Measurements from ENCODE around the gene ST6GALNAC2. TPM values are rescaled to one million over a fixed set of nuclear protein-coding genes. Genes with fewer than 3 reads are reported as not detected.
A peak's percentile ranks its signal among the peaks of the same experiment; 100 is the strongest.
"Not testable (repeated sequence)": the region's sequence is repeated elsewhere in the genome, so short reads cannot be mapped to it uniquely, and the experiment has no call there.

The ST6GALNAC2 gene
- total RNA-seq, 2 donors from 2014 or later: 0.62 TPM; not detected in 1

DNA sequence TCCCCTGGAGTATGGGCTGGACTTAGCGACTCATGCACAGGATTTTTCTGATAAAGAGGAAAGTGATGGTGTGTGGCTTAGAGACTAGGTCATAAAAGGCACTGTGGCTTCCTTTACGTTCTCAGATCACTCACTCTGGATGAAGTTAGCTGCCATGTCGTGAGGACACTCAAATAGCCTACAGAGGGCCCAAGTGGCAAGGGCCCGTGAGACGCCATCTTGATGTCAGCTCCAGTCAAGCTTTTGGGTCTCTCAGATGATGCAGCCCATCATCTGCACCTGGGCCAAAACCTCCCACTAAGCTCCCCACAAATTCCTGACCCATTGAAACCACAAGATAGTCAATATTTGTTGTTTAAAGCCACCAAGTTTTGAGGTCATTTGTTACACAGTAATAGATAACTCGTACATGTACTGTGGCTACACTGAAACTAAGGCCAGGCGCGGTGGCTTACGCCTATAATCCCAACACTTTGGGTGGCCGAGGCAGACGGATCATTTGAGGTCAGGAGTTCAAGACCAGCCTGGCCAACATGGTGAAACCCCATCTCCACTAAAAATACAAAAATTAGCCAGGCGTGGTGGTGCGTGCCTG, 14.7 kb downstream of the ST6GALNAC2 start:
- peaks cover 4% of the 10 kb centered on the region for H3K36me3 Mint-ChIP-seq
- no peak overlapping the region for H3K27ac Mint-ChIP-seq
- DNase-seq (ENCODE audit: low spot score) (no peak), ATAC-seq (no peak)
- no peak overlapping the region for H3K4me3 Mint-ChIP-seq
- H3K27me3 Mint-ChIP-seq: no peaks in the 10 kb centered on the region
- peaks cover 23 to 25% of the 10 kb centered on the region in 2 donors for H3K4me1 Mint-ChIP-seq (ENCODE audit: low read depth in 2 of 2)
- H3K9me3 Mint-ChIP-seq: no peaks in the 10 kb centered on the region

DNA sequence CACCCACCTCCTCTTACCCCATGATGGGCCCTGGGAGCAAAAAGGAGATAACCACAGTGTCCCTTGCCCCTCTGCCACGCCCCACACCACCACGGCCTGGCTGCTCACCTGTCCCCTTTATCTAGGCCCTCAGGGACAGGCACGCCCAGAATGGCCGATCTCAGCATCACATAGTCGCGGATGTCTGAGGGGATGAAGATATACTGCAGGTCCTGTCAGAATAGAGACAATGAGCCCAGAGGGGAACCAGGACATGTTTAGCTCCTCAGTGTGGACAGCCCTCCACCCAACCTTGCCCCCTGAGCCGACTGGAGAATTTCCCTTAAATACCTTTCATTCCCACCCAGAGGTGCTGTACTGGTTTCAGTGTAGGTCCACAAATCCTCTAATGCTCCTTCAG, 15.2 kb downstream of the ST6GALNAC2 start:
- Mint-ChIP-seq H3K36me3 (peaks cover 9% of the 10 kb centered on the region), H3K4me3 (no peak overlapping the region), H3K27ac (no peak overlapping the region), H3K9me3 (no peaks in the 10 kb centered on the region), H3K4me1 (ENCODE audit: low read depth in 2 of 2) (peaks cover 28 to 29% of the 10 kb centered on the region in 2 donors), H3K27me3 (no peaks in the 10 kb centered on the region)
- DNase-seq (ENCODE audit: low spot score): no peak
- ATAC-seq: no peak

DNA sequence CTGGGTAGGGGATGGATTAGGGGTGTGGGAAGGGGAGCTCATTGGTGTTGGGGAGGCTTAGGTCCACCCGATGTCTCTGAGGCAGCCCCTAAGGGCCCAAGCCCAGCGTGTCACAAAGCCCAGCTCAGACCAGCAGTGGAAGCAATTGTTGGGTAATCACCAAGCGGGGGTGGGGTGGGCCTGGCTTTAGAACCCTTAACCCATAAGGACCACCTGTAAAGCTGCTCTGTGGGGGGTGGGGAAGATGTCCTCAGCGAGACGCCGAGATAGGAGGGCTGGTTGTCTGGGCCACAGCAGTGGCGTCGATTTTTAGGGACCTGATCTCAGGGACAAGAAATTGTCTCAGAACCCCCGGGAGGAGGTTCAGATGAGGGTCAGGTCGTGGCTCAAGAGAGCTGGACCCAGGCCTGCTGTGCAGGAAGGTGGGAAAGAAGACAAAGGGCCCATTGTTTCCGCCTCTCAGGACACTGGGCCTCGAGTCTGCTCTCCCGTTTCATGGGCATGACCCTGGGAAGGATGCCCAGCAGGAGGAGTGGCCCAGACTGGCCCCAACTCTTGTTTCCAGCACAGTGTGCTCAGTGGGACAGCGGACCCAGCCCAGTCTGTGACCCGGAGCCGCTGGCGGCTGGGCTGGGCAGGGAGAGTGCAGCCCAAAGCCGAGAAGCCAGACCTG, 15.9 kb downstream of the ST6GALNAC2 start:
- peaks cover 30 to 31% of the 10 kb centered on the region in 2 donors for H3K4me1 Mint-ChIP-seq (ENCODE audit: low read depth in 2 of 2)

DNA sequence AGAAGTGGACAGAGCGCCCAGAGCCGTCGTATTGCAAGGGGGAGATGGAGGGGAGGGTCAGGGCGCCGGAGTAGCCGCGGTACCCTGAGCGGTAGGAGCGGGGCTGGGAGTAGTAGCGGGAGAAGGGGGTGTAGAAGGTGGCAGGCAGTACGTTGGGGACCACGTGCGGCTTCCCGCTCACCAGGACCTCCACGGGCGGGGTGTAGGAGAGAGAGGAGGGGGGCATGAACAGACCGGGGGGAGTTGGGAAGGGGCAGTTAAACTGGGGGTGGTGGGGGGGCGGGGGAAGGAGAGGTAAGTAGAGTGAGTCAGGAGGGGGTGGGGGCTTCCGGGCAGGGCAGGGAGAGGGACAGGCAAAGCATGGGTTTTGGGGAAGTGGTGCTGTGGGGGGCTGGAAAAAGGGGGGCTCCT, 16.8 kb downstream of the ST6GALNAC2 start:
- ATAC-seq: no peak
- Mint-ChIP-seq H3K27ac (peak overlapping the region; percentile 15 to 51), H3K4me1 (ENCODE audit: low read depth in 2 of 2) (peaks cover 30 to 31% of the 10 kb centered on the region in 2 donors), H3K9me3 (no peaks in the 10 kb centered on the region), H3K36me3 (peaks cover 13% of the 10 kb centered on the region), H3K4me3 (no peak overlapping the region), H3K27me3 (no peaks in the 10 kb centered on the region)
- no peak for DNase-seq (ENCODE audit: low spot score)

More for the DNA sequence above, 15.9 kb downstream of the ST6GALNAC2 start:
- Mint-ChIP-seq H3K4me3 (no peak overlapping the region), H3K36me3 (peaks cover 13% of the 10 kb centered on the region), H3K9me3 (no peaks in the 10 kb centered on the region), H3K27me3 (no peaks in the 10 kb centered on the region), H3K27ac (no peak overlapping the region)
- DNase-seq (ENCODE audit: low spot score): no peak
- ATAC-seq: peak in 1 of 2 donors; percentile 29

DNA sequence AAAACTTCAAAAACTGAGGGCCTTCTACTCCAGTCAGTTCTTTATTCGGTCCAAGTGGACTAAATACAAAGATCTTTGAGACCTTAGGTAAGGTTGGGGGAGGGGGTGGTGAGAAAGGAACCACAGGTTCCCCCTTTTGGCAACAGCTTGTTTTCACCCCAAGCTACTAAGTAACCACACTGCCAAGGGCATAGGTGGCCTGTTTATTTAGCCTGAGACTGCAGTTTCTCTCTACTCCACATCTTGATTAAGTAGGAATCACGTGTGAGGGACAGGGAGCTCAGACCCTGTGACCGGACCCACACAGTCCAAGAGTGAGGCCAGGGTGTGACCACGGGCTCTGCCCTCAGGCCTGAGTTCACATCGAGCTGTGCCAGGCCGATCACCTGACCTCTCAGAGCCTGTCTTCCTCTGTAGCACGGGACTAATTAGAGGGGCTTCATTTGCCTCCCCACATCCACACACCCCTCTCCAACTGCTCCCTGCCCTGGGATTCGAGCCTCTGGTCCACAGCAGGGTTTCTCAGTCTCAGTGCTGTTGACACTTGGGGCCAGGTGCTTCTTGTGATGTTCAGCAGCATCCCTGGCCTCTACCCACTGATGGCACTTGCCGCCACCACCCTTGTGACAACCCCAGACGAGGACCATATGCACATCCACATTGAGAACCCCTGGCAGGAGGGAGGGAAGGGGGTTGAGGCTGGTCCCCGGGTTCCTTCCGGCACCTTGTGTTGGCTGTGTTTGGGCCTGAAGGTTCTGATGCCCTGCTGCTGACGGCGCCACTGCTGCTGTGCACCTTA, 17.8 kb downstream of the ST6GALNAC2 start:
- Mint-ChIP-seq H3K27me3 (no peaks in the 10 kb centered on the region), H3K36me3 (peaks cover 17% of the 10 kb centered on the region), H3K27ac (peak overlapping the region; percentile 15 to 51), H3K4me3 (no peak overlapping the region), H3K4me1 (ENCODE audit: low read depth in 2 of 2) (peaks cover 35 to 36% of the 10 kb centered on the region in 2 donors), H3K9me3 (no peaks in the 10 kb centered on the region)
- DNase-seq (ENCODE audit: low spot score) (no peak), ATAC-seq (no peak)

DNA sequence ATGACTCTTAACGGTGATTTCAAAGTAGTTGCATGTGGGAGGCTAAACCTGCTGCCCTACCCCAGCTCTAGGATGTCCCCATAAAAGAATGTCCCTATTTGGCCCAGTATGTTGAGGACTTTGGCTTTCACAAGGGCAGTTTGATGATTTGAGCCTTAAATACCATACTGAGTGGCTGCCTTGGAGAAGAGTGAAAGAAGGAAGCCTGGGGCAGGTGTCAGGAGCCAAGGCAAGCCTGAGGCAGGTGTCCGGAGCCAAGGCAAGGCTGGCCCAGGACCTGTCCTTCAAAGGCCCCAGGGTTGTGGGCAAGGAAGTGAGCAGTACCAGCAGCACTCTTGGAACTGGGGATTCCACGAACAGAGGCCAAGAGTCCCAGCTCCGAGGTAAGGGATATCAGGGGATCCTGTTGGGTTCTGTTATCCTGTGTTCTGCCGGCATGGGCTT, 18.6 kb downstream of the ST6GALNAC2 start:
- no peak overlapping the region for H3K4me3 Mint-ChIP-seq
- H3K27ac Mint-ChIP-seq: peak overlapping the region; percentile 4 to 52
- no peaks in the 10 kb centered on the region for H3K27me3 Mint-ChIP-seq
- H3K4me1 Mint-ChIP-seq (ENCODE audit: low read depth in 2 of 2): peaks cover 39% of the 10 kb centered on the region in 2 donors
- no peaks in the 10 kb centered on the region for H3K9me3 Mint-ChIP-seq
- H3K36me3 Mint-ChIP-seq: peaks cover 19% of the 10 kb centered on the region
- no peak for ATAC-seq
- no peak for DNase-seq (ENCODE audit: low spot score)

DNA sequence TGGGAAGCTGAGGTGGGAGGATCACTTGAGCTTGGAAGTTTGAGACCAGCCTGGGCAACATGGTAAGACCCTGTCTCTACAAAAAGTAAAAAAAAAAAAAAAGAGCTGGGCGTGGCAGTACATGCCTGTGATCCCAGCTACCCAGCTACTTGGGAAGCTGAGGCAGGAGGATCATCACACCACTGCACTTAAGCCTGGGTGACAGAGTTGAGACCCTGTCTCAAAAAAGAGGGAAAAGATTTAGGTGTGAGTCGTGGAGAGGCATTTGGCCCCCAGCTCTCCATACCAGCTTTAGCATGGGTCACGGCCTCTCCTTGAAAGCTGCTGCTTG, 19.1 kb downstream of the ST6GALNAC2 start:
- Mint-ChIP-seq H3K36me3 (peaks cover 23% of the 10 kb centered on the region), H3K27ac (peak overlapping the region; percentile 4 to 52), H3K9me3 (no peaks in the 10 kb centered on the region), H3K4me3 (no peak overlapping the region), H3K27me3 (no peaks in the 10 kb centered on the region), H3K4me1 (ENCODE audit: low read depth in 2 of 2) (peaks cover 42 to 44% of the 10 kb centered on the region in 2 donors)
- DNase-seq (ENCODE audit: low spot score) (no peak), ATAC-seq (no peak)

DNA sequence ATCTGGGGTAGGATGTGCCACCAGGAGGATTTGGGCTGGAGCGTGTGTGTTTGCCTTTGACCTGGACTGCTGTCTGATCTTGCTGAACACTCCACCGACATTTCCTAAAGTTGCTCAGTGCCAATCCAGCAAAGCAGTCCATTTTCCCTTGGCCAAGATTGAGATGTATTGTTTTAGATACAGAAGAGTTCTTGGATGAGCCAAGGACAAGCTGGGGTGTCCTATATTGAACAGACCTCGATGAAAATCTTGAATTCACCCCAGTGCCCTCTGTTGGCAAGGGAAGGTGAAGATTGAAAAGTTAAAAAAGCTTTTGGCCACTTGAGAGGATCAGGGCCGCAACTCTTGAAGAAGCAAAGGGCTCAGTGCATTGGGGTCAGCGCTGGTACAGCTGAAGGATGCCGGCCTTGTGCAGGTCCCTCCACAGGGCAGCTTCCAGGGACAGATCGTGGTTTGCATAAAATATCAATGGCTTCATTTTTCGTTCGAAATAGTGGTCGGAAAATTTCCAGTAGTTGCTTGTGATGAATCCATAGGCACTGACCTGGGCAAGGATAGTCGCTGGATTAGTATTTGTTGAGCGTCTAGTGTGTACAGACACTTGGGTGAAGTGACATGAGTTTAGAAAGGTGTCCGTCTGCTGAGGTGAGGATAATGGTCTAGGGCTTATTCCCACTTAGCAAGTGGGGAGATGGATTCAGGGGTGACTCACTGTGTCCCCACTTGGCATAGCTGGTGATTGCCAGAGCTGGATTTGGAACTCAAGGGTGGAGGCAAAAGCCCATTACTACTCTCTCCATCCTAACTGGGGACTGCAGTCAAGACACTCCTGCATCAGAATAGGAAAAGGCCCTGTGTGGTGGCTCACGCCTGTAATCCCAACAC, 19.7 kb downstream of the ST6GALNAC2 start:
- DNase-seq (ENCODE audit: low spot score) (no peak), ATAC-seq (no peak)
- H3K4me1 Mint-ChIP-seq (ENCODE audit: low read depth in 2 of 2): peaks cover 44 to 50% of the 10 kb centered on the region in 2 donors
- no peaks in the 10 kb centered on the region for H3K9me3 Mint-ChIP-seq
- H3K27me3 Mint-ChIP-seq: no peaks in the 10 kb centered on the region
- no peak overlapping the region for H3K4me3 Mint-ChIP-seq
- peaks cover 26% of the 10 kb centered on the region for H3K36me3 Mint-ChIP-seq
- peak overlapping the region; percentile 4 to 78 for H3K27ac Mint-ChIP-seq

DNA sequence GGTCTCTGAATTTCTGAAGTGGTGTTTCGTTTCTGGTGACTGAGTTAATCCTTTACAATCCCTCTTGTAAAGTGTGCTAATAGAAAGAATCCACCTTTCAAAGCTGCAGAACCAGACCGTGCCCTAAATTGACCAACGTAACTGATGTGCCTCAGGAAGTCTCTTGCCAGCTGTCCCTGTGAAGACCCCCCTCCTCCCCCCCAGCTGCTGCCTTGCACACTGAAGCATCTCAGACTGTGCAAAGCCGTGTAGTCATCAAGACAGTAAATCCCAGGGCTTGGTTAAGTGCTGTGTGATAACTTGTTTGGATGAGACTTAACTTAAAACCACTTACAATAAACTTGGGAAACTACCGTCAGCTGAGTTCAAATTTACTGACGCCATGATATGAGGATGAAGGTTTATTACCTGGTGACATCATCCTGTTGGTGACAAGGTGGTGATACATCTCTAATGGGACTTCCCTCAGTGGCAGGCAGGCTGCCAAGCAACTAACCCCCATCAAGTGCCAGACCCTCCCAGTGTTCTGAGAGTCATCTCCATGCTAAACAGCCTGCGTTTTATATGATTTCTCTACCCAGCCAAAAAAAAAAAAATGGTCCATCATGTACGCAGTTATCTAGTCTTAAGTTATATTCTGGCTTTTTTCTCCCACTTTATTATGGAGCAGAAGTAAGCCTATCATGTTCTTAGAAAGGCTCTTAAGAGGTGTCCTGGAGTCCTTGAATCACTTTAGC, 20.5 kb downstream of the ST6GALNAC2 start:
- not testable (repeated sequence) for DNase-seq (ENCODE audit: low spot score); H3K27me3 Mint-ChIP-seq; H3K9me3 Mint-ChIP-seq; H3K4me3 Mint-ChIP-seq
- H3K27ac Mint-ChIP-seq: peak overlapping the region in 1 of 2 donors; percentile 78
- peaks cover 45 to 58% of the 10 kb centered on the region in 2 donors for H3K4me1 Mint-ChIP-seq (ENCODE audit: low read depth in 2 of 2)
- peak in 1 of 2 donors; percentile 34 for ATAC-seq
- H3K36me3 Mint-ChIP-seq: peaks cover 26% of the 10 kb centered on the region

DNA sequence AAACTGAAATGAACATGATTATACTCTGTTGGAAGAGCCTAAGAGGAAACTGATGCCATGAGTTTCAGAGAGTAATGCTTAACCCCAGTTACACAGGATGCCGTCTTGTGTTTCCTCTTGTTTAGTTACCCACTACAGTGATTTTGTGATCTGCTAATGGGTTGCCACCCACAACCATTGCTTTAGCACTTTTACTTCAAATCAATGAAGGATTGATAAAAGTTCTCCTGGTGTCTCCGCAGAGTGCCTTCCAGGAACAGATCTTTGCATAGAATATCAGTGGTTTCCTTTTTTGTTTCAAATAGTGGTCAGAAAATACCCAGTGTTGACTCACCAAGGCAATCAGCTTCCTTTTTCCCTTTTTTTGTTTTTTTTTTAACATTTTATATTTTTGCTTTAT, 22.3 kb downstream of the ST6GALNAC2 start:
- H3K9me3 Mint-ChIP-seq, H3K27me3 Mint-ChIP-seq: not testable (repeated sequence)
- ATAC-seq: peak; percentile 65 to 71
- Mint-ChIP-seq H3K27ac (peak overlapping the region; percentile 62 to 83), H3K4me1 (ENCODE audit: low read depth in 2 of 2) (peaks cover 55 to 72% of the 10 kb centered on the region in 2 donors), H3K36me3 (peaks cover 33% of the 10 kb centered on the region), H3K4me3 (peak overlapping the region; percentile 77)
- peak; percentile 53 for DNase-seq (ENCODE audit: low spot score)

DNA sequence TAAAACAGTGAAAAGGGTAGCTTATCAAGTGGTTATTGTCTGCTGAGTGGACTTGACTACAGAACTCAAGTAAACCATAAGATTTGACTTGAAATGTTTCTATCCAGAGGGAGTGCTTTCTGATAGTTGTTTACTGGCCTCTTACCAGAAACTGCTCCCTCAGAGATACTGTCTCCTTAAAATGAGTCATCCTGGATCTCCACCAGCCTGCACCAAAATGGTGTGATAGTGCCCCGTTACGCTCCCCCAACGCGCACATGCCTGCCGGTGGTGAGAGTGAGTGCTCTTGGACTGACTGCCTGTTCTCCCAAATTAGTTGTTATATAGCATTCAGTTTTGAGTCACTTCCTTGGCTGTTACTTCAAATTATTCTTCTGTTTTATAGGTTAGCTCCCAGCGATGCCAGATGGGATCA, 22.9 kb downstream of the ST6GALNAC2 start:
- H3K36me3 Mint-ChIP-seq: peaks cover 37% of the 10 kb centered on the region
- no peaks in the 10 kb centered on the region for H3K27me3 Mint-ChIP-seq
- H3K27ac Mint-ChIP-seq: peak overlapping the region; percentile 62 to 83
- H3K4me3 Mint-ChIP-seq: peak overlapping the region; percentile 77
- no peaks in the 10 kb centered on the region for H3K9me3 Mint-ChIP-seq
- peak in 1 of 2 donors; percentile 69 for ATAC-seq
- H3K4me1 Mint-ChIP-seq (ENCODE audit: low read depth in 2 of 2): peaks cover 55 to 72% of the 10 kb centered on the region in 2 donors
- peak; percentile 51 for DNase-seq (ENCODE audit: low spot score)

DNA sequence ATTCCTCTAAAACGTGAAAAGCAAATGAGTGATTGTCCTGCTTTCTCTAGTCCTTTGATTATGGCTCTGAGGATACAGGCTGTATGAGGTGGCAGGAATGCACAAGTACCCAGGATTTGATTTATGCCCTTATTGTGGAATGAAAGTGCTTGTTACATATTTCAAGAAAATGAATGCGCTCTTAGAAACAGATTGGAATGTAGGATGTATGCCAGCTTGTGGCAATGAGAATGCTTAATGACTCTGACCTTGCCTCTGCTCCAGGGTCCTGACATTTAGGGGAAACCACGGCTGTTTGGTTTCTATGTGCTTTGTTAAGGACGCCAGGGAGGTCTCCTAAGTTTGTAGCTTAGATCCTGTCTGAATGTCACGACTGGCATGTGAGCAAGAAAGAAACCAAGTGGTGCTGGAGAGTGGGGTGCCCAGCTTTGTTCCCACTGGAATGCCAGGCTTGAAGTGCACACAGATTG, 23.8 kb downstream of the ST6GALNAC2 start:
- Mint-ChIP-seq H3K9me3 (no peaks in the 10 kb centered on the region), H3K4me3 (peak overlapping the region; percentile 94), H3K27me3 (no peaks in the 10 kb centered on the region), H3K36me3 (peaks cover 40% of the 10 kb centered on the region), H3K4me1 (ENCODE audit: low read depth in 2 of 2) (peaks cover 56 to 74% of the 10 kb centered on the region in 2 donors), H3K27ac (peak overlapping the region; percentile 80 to 95)
- DNase-seq (ENCODE audit: low spot score) (no peak), ATAC-seq (no peak)
